Effector CD8-positive, alpha-beta T cell (primary cell): ENCODE results near the gene AMMECR1.

ENCODE experiments used
- DNase-seq: peaks from one replicate; lab custom pipeline; 2025; lab: John Stamatoyannopoulos, UW

Gene AMMECR1

GRCh38 chrX:110311437-110312230, 6.3 kb downstream of the AMMECR1 start:
- DNase-seq, result no peak

- no peak for DNase-seq
Observed at GRCh38 chrX:110310896-110311295, 7.0 kb downstream of the AMMECR1 start.

- no peak for DNase-seq
Observed at GRCh38 chrX:110310000-110310790, 7.7 kb downstream of the AMMECR1 start.

- no peak for DNase-seq
Observed at GRCh38 chrX:110308220-110308619, 9.7 kb downstream of the AMMECR1 start.

DNA sequence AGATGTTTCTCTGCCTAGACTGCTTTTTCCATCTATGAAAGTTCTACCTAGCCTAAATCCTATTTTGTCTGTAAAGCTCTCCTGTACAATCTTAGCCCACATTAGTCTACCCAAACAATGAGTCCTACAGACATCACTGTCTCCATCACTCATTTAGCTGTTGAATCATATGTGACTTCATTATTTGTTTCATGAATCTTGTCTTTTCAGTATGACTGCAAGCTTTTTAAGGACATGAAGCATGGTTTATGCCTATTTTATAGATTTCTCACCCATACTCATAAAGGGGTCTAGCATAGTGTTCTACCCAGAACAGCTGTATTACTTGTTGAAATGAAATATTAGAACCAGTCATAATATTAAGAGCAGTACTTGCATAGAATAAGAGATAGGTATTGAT, 13.0 kb downstream of the AMMECR1 start:
- no peak for DNase-seq

DNA sequence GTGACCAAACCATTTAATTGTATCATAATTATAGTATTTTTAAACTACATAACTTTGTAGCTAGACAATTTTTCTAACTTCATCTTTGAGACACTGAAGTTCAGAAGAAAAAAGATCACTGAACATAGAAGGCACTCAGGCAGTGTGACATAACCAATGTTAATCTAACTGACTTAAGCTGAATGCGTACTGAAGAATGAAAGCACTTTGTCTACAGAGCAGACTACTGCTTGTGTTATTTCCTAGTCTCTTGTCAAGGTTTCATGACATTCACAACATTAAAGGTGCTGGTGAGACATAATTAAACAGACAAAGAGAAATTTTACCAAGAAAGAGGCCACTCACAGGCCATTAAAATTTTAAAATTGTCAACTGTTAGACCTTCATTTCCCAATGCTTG, 13.5 kb downstream of the AMMECR1 start:
- no peak for DNase-seq

GRCh38 chrX:110302975-110303374, 14.9 kb downstream of the AMMECR1 start:
- DNase-seq, result no peak

- no peak for DNase-seq
Observed at GRCh38 chrX:110301194-110301593, 16.7 kb downstream of the AMMECR1 start.

DNA sequence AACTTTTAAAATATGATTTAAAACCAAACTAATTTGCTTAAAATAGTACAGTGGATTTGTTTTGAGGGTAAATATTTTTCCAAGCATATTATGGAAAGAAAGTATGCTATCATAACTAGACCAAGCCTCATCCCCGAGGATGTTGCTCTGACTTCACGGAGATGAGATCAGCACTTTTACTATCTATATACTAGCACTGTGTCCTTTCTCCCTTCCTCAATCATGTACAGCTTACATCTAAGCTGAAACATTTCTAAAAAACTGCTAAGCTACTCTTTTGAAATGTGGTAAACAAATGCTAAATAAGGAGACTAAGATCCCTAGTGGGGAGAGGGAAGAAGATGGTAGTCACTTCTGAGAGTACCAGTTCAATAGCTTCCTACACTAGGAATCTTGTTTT, 23.8 kb downstream of the AMMECR1 start:
- DNase-seq, result no peak

GRCh38 chrX:110293658-110294057, 24.2 kb downstream of the AMMECR1 start:
- no peak for DNase-seq

- DNase-seq, result no peak
Observed at GRCh38 chrX:110287605-110288004, 30.3 kb downstream of the AMMECR1 start.

DNA sequence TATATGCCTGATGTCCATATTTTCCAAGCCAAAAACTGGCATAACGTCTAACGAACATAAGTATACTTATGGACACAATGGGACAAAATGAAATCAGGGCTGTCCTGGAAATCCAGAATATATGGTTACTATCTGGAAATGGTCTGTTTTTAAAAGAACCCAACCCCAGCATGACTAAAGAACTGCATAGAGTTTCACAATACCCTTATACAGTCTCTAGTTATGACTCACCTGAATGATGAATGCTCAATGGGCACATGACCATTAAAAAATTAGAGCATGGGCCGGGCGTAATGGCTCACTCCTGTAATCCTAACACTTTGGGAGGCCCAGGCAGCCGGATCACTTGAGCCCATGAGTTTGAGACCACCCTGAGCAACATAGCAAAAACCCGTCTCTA, 31.8 kb downstream of the AMMECR1 start:
- DNase-seq, result no peak

DNA sequence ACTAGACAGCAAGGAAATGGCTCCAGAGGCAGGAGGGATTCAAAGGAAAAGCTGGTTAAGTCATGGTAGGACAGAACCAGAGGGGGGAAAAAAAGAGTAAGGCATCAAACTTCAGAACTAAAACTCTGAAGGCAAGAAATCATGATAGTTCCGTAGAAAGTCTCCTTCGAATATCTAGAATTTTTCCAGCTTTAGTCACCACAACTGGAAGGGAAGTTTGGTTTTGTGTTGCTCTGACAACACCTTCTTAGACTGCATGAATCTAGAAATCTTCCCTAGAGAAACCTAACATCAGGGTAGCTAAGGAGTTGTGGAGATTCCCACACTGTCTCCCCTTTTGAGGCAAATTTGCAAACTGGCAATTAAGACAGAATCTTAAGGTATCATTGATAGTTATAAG, 33.7 kb downstream of the AMMECR1 start:
- no peak for DNase-seq

DNA sequence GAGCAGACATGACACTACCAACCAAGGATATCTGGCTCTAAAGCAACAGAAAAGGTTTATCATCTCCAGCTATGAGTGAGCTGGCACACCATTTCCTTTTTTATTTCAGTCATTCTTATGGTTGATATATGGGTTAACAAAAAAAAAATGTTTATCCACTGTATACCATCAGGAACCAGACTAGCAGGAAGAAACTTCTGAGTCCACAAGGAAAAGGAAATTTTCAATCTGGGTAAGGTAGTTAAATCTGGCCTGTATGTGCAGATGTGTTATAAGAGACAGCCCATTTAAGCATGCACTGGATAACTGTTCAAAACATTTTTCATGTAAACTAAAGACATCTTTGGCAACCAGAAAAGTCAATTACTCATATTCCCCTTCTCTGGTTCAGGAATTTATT, 35.0 kb downstream of the AMMECR1 start:
- no peak for DNase-seq

GRCh38 chrX:110281377-110281776, 36.5 kb downstream of the AMMECR1 start:
- DNase-seq, result no peak

DNA sequence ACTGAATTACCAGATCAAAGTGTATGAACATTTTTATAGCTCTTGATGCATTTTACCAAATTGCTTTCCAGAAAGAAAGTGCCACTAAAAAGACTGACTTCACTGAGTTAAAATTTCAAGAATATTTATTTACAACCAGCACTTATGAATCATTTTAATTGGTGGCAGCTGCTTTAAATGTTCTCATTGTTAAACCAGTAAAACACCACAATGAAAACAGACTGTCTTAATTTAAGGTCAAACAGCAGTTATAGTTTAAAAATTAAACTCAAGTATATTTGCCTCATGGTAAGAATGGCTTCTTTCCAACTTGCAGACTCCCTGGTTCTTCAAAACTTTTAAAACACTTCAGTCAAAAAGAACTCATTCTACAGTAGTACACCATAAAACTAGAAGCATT, 36.9 kb downstream of the AMMECR1 start:
- DNase-seq, result no peak

- no peak for DNase-seq
Observed at GRCh38 chrX:110277609-110278008, 40.3 kb downstream of the AMMECR1 start.

- no peak for DNase-seq
Observed at GRCh38 chrX:110276778-110277177, 41.1 kb downstream of the AMMECR1 start.

DNA sequence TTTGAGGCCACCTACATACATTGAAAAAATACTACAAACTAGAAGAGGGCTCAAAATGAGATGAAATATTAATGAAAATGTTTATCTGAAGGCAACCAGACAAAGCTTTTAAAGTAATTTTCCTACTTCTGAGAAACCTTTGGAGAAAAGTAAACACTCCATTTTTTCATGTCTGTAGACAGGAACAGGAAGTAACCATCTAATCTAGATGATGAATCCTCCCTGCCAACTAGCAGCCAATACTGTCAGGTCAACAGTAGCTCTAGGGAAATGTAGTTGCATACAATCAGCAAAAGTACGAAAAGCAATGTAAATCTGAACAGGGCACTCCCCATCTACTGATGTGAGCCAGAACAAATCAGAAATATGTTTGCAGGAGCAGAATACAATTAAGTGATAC, 49.0 kb downstream of the AMMECR1 start:
- no peak for DNase-seq

DNA sequence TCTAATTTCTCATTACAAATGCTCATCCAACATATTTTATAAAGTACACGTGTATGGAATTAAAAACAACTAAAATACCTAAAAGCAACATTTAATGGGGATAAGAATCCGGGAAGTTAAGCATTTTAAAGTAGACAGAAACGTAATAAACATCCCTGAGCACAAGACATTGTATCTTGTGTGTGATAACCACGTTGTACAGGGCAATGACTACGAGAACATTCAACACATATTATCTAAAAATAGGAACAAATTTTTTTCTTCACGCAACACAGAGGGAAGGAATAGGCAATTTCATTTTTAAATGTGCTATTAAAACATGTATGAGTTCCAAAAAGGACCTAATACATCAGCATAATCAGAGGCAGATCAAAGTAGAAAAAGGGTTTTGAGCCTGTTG, 49.5 kb downstream of the AMMECR1 start:
- no peak for DNase-seq

DNA sequence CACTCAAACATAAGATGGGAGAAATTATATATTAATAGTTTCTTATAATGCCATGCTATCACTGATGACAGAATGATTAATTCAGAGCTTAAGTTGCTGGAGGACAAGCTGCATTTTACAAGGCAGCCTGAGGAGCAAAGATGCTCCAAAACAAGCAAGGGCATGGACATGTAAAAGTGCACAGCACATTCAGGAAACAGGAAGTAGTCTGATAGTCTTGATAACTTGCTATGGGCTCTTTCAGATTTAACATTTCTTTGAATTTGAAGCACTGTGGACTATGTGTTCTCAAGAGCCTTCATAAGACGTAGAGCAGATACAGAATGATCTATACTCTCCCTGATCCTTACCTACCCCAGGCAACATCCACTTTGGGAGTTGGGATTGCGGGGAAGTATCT, 50.0 kb downstream of the AMMECR1 start:
- no peak for DNase-seq

DNA sequence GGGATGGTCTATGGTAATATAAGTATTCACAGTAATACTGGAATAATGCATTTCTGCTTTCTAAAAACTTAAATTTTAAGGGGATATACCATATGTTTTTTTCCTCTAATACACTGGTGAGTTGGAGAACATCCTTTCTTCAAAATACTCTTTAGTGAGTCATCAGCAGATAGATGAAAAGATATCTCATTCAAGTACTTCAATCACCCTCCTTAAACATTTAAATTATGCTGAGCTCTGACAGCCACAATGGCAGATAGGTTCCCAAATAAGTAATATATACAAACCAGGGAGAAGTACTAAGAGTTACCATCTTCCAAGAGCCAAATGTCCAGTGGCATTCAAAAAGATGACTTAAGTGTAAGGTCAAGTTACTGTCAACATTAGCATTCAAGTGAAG, 52.2 kb downstream of the AMMECR1 start:
- no peak for DNase-seq

DNA sequence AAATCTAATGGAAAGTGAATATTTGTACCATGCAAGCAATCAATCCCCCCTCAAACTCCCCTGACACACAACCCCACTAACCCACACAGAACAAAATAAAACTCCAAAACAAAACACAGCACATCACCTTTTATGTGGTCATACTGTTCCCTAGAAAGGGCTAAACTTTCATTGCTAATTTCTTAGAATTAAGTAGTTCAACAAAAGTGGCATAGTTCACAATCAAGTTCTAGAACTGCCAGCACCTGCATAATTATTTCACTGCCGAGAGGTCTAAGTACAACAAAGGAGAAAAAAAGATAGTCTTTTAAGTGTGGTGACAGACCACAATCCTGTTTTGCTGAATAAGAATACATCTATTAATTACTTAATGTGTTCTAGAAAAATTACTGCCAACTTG, 58.8 kb downstream of the AMMECR1 start:
- DNase-seq, result no peak
